ENCODE results near the gene CAB39. TPM values are rescaled to one million over a fixed set of nuclear protein-coding genes. Genes with fewer than 3 reads are reported as not detected.

Gene CAB39
- total and polyA plus RNA-seq, 2 experiments from 2014 or later, result 18.7 to 67.5 TPM

GRCh38 chr2:230764346-230764745 lies 51.7 kb downstream of the CAB39 start:
- no peak overlapping the region for H3K4me2 ChIP-seq
- H3K36me3 ChIP-seq (ENCODE audit: insufficient read depth), result no peaks in the 10 kb centered on the region
- ATAC-seq (no peak), DNase-seq (ENCODE audit: low spot score) (no peak)
- no peak overlapping the region for H3K4me3 Mint-ChIP-seq
- H3F3A ChIP-seq (replicated peaks; ENCODE audit: low read depth), result no peaks in the 10 kb centered on the region
- peaks cover 23% of the 10 kb centered on the region for H3K79me2 ChIP-seq (replicated peaks; ENCODE audit: insufficient read depth)
- H3K27ac Mint-ChIP-seq, result no peak overlapping the region
- peaks cover 20% of the 10 kb centered on the region for H3K4me1 Mint-ChIP-seq
- H3K4me3 ChIP-seq, result no peak overlapping the region
- H3K27me3 Mint-ChIP-seq (ENCODE audit: insufficient read depth, low read depth, poor library complexity), result no peaks in the 10 kb centered on the region
- H3K9me3 Mint-ChIP-seq, result no peaks in the 10 kb centered on the region
- no peaks in the 10 kb centered on the region for H3K9me2 ChIP-seq (ENCODE audit: insufficient read depth)
- H3K27me3 ChIP-seq (ENCODE audit: insufficient read depth), result no peaks in the 10 kb centered on the region
- H3K36me3 Mint-ChIP-seq (ENCODE audit: low read depth), result peaks cover 20% of the 10 kb centered on the region; the same call in 2 of the 3 replicates
- no peak overlapping the region for H3K27ac ChIP-seq (ENCODE audit: low read depth)
- 0 out of 2 replicates have a peak, but pooled peaks cover 2% of the 10 kb centered on the region for H4K20me1 ChIP-seq (replicated peaks; ENCODE audit: insufficient read depth)
- TF ChIP-seq ZNF462 (CRISPR knock-in tag; IDR thresholded peaks at IDR 0.05), result no peak
- TF ChIP-seq EZH2phosphoT487 (IDR thresholded peaks at IDR 0.05; ENCODE audit: unreplicated experiment), result no peak
- no peak for TF ChIP-seq STAT1 (IDR thresholded peaks at IDR 0.05; ENCODE audit: unreplicated experiment)
- TF ChIP-seq, protein P1, sequence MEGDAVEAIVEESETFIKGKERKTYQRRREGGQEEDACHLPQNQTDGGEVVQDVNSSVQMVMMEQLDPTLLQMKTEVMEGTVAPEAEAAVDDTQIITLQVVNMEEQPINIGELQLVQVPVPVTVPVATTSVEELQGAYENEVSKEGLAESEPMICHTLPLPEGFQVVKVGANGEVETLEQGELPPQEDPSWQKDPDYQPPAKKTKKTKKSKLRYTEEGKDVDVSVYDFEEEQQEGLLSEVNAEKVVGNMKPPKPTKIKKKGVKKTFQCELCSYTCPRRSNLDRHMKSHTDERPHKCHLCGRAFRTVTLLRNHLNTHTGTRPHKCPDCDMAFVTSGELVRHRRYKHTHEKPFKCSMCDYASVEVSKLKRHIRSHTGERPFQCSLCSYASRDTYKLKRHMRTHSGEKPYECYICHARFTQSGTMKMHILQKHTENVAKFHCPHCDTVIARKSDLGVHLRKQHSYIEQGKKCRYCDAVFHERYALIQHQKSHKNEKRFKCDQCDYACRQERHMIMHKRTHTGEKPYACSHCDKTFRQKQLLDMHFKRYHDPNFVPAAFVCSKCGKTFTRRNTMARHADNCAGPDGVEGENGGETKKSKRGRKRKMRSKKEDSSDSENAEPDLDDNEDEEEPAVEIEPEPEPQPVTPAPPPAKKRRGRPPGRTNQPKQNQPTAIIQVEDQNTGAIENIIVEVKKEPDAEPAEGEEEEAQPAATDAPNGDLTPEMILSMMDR (conservative IDR thresholded peaks at IDR 0.05; ENCODE audit: low read depth in 2 of 2), result no peak
- TF ChIP-seq ZNF114 (CRISPR knock-in tag; IDR thresholded peaks at IDR 0.05), result no peak
- TF ChIP-seq ZNF331 (CRISPR knock-in tag; IDR thresholded peaks at IDR 0.05; ENCODE audit: low read depth), result no peak
- TF ChIP-seq JUNB (IDR thresholded peaks at IDR 0.05; ENCODE audit: unreplicated experiment), result no peak
- TF ChIP-seq, protein P2, sequence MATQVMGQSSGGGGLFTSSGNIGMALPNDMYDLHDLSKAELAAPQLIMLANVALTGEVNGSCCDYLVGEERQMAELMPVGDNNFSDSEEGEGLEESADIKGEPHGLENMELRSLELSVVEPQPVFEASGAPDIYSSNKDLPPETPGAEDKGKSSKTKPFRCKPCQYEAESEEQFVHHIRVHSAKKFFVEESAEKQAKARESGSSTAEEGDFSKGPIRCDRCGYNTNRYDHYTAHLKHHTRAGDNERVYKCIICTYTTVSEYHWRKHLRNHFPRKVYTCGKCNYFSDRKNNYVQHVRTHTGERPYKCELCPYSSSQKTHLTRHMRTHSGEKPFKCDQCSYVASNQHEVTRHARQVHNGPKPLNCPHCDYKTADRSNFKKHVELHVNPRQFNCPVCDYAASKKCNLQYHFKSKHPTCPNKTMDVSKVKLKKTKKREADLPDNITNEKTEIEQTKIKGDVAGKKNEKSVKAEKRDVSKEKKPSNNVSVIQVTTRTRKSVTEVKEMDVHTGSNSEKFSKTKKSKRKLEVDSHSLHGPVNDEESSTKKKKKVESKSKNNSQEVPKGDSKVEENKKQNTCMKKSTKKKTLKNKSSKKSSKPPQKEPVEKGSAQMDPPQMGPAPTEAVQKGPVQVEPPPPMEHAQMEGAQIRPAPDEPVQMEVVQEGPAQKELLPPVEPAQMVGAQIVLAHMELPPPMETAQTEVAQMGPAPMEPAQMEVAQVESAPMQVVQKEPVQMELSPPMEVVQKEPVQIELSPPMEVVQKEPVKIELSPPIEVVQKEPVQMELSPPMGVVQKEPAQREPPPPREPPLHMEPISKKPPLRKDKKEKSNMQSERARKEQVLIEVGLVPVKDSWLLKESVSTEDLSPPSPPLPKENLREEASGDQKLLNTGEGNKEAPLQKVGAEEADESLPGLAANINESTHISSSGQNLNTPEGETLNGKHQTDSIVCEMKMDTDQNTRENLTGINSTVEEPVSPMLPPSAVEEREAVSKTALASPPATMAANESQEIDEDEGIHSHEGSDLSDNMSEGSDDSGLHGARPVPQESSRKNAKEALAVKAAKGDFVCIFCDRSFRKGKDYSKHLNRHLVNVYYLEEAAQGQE (IDR thresholded peaks at IDR 0.05; ENCODE audit: unreplicated experiment), result no peak
- TF ChIP-seq POLR2AphosphoS5 (IDR thresholded peaks at IDR 0.05; ENCODE audit: low read depth), result no peak
- no peak for TF ChIP-seq ETS1 (IDR thresholded peaks at IDR 0.05)
- no peak for TF ChIP-seq EZH2 (IDR thresholded peaks at IDR 0.05; ENCODE audit: low read depth, unreplicated experiment)
- TF ChIP-seq NANOG (IDR thresholded peaks at IDR 0.05; ENCODE audit: borderline replicate concordance), result no peak
- no peak for TF ChIP-seq CREB1 (CRISPR knock-in tag; IDR thresholded peaks at IDR 0.05; ENCODE audit: low read depth)
- no peak overlapping the region for H2AFZ ChIP-seq
- peaks cover 11% of the 10 kb centered on the region; the same call in 1 of the 2 replicates for H3K4me1 ChIP-seq (ENCODE audit: insufficient read depth)
